HG03469 (cell line): ENCODE results near the gene ERBB4.

Source experiments
- ATAC-seq: cut with Tn5 transposase; IDR thresholded peaks from one replicate; pipeline ENCODE4 v1.9.1; 2021; ENCODE audit warnings: mild to moderate bottlenecking, moderate library complexity, moderate number of reproducible peaks; ENCODE audit not compliant: unreplicated experiment

The ERBB4 gene

GRCh38 chr2:212364112-212364985 lies 174.3 kb downstream of the ERBB4 start:
- no peak for ATAC-seq

GRCh38 chr2:212361174-212361756 lies 177.3 kb downstream of the ERBB4 start:
- ATAC-seq, result no peak

GRCh38 chr2:212360068-212360460 lies 178.5 kb downstream of the ERBB4 start:
- ATAC-seq, result no peak

GRCh38 chr2:212359425-212360067 lies 179.1 kb downstream of the ERBB4 start:
- ATAC-seq, result no peak

GRCh38 chr2:212357606-212358005 lies 181.0 kb downstream of the ERBB4 start:
- ATAC-seq, result no peak

- no peak for ATAC-seq
These were observed 184.2 kb downstream of the ERBB4 start for GRCh38 chr2:212354382-212354781.

- ATAC-seq, result no peak
These were observed 190.1 kb downstream of the ERBB4 start for GRCh38 chr2:212348501-212348900.

GRCh38 chr2:212346865-212347264 lies 191.7 kb downstream of the ERBB4 start:
- ATAC-seq, result no peak

GRCh38 chr2:212345966-212346365 lies 192.6 kb downstream of the ERBB4 start:
- ATAC-seq, result no peak

GRCh38 chr2:212344131-212344530 lies 194.5 kb downstream of the ERBB4 start:
- ATAC-seq, result no peak

- ATAC-seq, result no peak
These were observed 195.4 kb downstream of the ERBB4 start for GRCh38 chr2:212343167-212343566.

GRCh38 chr2:212337486-212338343 lies 200.9 kb downstream of the ERBB4 start:
- ATAC-seq, result no peak

GRCh38 chr2:212337036-212337435 lies 201.6 kb downstream of the ERBB4 start:
- ATAC-seq, result no peak

GRCh38 chr2:212330263-212330662 lies 208.3 kb downstream of the ERBB4 start:
- no peak for ATAC-seq

GRCh38 chr2:212328712-212329496 lies 209.7 kb downstream of the ERBB4 start:
- no peak for ATAC-seq

GRCh38 chr2:212328136-212328535 lies 210.5 kb downstream of the ERBB4 start:
- no peak for ATAC-seq

- no peak for ATAC-seq
These were observed 211.3 kb downstream of the ERBB4 start for GRCh38 chr2:212327171-212327809.

GRCh38 chr2:212318636-212319035 lies 220.0 kb downstream of the ERBB4 start:
- no peak for ATAC-seq

GRCh38 chr2:212314680-212315079 lies 223.9 kb downstream of the ERBB4 start:
- ATAC-seq, result no peak
